SU-DHL-6 (cell line): ENCODE data around the gene KCNK4.

Experiments
- CTCF ChIP-seq: fragments of 200-600 bp; sonication (generic); IDR thresholded peaks from one replicate; pipeline ENCODE4 v1.5.1; 2017; ENCODE audit warnings: antibody characterized with exemption, mild to moderate bottlenecking, low read length, moderate library complexity; ENCODE audit not compliant: insufficient read depth, poor library complexity, severe bottlenecking
- EZH2phosphoT487 ChIP-seq: fragments of 200-600 bp; sonication (generic), shearing (Covaris generic); conservative IDR thresholded peaks from 2 replicates; pipeline ENCODE4 v1.6.1; 2018; ENCODE audit warnings: mild to moderate bottlenecking, antibody characterized with exemption, low read length, moderate library complexity, mixed read lengths

- no peak for TF ChIP-seq EZH2phosphoT487
- TF ChIP-seq CTCF: no peak
Observed at GRCh38 chr11:64342869-64343745, 52.0 kb downstream of the KCNK4 start.
